Uterus (tissue), 2 donors: ENCODE data around the gene NCAPG2.

Experiments used
- CTCF ChIP-seq, 4 experiments: fragments of 200-600 bp in 2 of 4; fragments of 450-650 bp in 2 of 4; sonication (generic) in 2 of 4; IDR thresholded peaks; one replicate each; pipeline ENCODE4 v1.5.1; 2016 to 2019; ENCODE audit warnings: antibody characterized with exemption in 4 of 4, mild to moderate bottlenecking in 2 of 4, moderate library complexity in 1 of 4
- POLR2A ChIP-seq, 2 donors: fragments of 450-650 bp; IDR thresholded peaks; one replicate each; pipeline ENCODE4 v1.6.1; 2016; ENCODE audit warnings: antibody characterized with exemption in 2 of 2, mild to moderate bottlenecking in 1 of 2, moderate library complexity in 1 of 2

- TF ChIP-seq CTCF (IDR thresholded peaks at IDR 0.05) (no peak), POLR2A (IDR thresholded peaks at IDR 0.05) (no peak)
Measured at GRCh38 chr7:158702196-158702595, 2.4 kb downstream of the NCAPG2 start.
